Ovary (tissue), 3 donors: ENCODE data around the gene TXNIP.

ENCODE experiments used
- CTCF ChIP-seq, 3 donors: fragments of 450-650 bp in 2 of 3; fragments of 200-600 bp in 1 of 3; IDR thresholded peaks; one replicate each; pipeline versions ENCODE4 v1.5.1 to v1.8.0; 2016 to 2022; ENCODE audit warnings: antibody characterized with exemption in 3 of 3, mild to moderate bottlenecking in 1 of 3
- EP300 ChIP-seq: sonication (generic); formaldehyde crosslinking; IDR thresholded peaks from one replicate; pipeline ENCODE4 v1.6.1; 2017; ENCODE audit warnings: antibody characterized with exemption
- POLR2A ChIP-seq: fragments of 450-650 bp; IDR thresholded peaks from one replicate; pipeline ENCODE4 v1.6.1; 2017; ENCODE audit warnings: antibody characterized with exemption, mild to moderate bottlenecking, moderate library complexity
- donor health status: DM: no; HTN: no; CAD: no.

- TF ChIP-seq POLR2A = no peak
- TF ChIP-seq CTCF (IDR thresholded peaks at IDR 0.05) = no peak
- TF ChIP-seq EP300 = no peak
Observed at GRCh38 chr1:145962157-145963102, 33.9 kb downstream of the TXNIP start.
